CD4-positive, alpha-beta T cell treated with Interferon gamma for 1 hour (primary cell): Measurements from ENCODE around the gene HDAC2.
"Not testable (repeated sequence)": the region's sequence is repeated elsewhere in the genome, so short reads cannot be mapped to it uniquely, and the experiment has no call there.

Experiments
- DNase-seq: peaks from one replicate; pipeline ENCODE4 v3.0.0-alpha.2; 2020

HDAC2 gene

GRCh38 chr6:113969888-113970804 lies 802 bp downstream of the HDAC2 start:
- DNase-seq, result peak; percentile 35

GRCh38 chr6:113968472-113968871 lies 2.5 kb downstream of the HDAC2 start:
- DNase-seq, result no peak

- no peak for DNase-seq
These were observed 3.2 kb downstream of the HDAC2 start for GRCh38 chr6:113967777-113968176.

- no peak for DNase-seq
These were observed 10.2 kb downstream of the HDAC2 start for GRCh38 chr6:113960795-113961194.

GRCh38 chr6:113959235-113959634 lies 11.7 kb downstream of the HDAC2 start:
- DNase-seq, result no peak

- DNase-seq, result no peak
These were observed 16.3 kb downstream of the HDAC2 start for GRCh38 chr6:113954653-113955052.

GRCh38 chr6:113953346-113953745 lies 17.6 kb downstream of the HDAC2 start:
- DNase-seq, result no peak

- no peak for DNase-seq
These were observed 21.4 kb downstream of the HDAC2 start for GRCh38 chr6:113949499-113949898.

- DNase-seq, result no peak
These were observed 26.2 kb downstream of the HDAC2 start for GRCh38 chr6:113944701-113945100.

- DNase-seq, result no peak
These were observed 31.1 kb downstream of the HDAC2 start for GRCh38 chr6:113939825-113940224.

- DNase-seq, result no peak
These were observed 34.6 kb downstream of the HDAC2 start for GRCh38 chr6:113936093-113936934.

GRCh38 chr6:113934101-113934500 lies 36.8 kb downstream of the HDAC2 start:
- DNase-seq, result no peak

GRCh38 chr6:113931907-113932306 lies 39.0 kb downstream of the HDAC2 start:
- DNase-seq, result not testable (repeated sequence)

- DNase-seq, result no peak
These were observed 40.8 kb downstream of the HDAC2 start for GRCh38 chr6:113930183-113930582.

GRCh38 chr6:113927001-113927400 lies 43.9 kb downstream of the HDAC2 start:
- no peak for DNase-seq

GRCh38 chr6:113925378-113925777 lies 45.6 kb downstream of the HDAC2 start:
- DNase-seq, result no peak

- DNase-seq, result no peak
These were observed 46.6 kb downstream of the HDAC2 start for GRCh38 chr6:113924312-113924723.

GRCh38 chr6:113923526-113923925 lies 47.4 kb downstream of the HDAC2 start:
- DNase-seq, result no peak

GRCh38 chr6:113921299-113921904 lies 49.5 kb downstream of the HDAC2 start:
- no peak for DNase-seq

- DNase-seq, result no peak
These were observed 50.2 kb downstream of the HDAC2 start for GRCh38 chr6:113920663-113921267.

GRCh38 chr6:113910285-113910684 lies 60.7 kb downstream of the HDAC2 start:
- not testable (repeated sequence) for DNase-seq

- no peak for DNase-seq
These were observed 61.6 kb downstream of the HDAC2 start for GRCh38 chr6:113909224-113909856.
